ENCODE data around the gene INSIG2.

DNA sequence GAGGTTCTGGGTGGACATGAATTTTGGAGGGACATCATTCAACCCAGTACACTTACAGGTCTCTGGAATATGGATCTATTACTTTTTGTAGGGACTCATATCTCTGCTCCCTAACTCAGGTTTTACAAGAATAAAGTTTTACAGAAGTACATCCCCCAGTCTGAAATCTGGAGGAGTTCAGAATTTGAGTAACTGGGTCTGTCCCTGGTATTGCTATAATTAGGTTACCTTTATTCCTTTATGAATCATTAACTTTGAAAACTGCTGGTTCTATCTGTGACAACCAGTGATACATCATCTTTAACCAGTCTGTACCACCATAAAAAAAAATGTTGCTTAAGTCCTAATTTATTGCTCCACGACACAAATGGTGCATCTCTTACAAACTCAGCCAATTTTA lies 59.9 kb downstream of the INSIG2 start:
- TF ChIP-seq, protein P1, sequence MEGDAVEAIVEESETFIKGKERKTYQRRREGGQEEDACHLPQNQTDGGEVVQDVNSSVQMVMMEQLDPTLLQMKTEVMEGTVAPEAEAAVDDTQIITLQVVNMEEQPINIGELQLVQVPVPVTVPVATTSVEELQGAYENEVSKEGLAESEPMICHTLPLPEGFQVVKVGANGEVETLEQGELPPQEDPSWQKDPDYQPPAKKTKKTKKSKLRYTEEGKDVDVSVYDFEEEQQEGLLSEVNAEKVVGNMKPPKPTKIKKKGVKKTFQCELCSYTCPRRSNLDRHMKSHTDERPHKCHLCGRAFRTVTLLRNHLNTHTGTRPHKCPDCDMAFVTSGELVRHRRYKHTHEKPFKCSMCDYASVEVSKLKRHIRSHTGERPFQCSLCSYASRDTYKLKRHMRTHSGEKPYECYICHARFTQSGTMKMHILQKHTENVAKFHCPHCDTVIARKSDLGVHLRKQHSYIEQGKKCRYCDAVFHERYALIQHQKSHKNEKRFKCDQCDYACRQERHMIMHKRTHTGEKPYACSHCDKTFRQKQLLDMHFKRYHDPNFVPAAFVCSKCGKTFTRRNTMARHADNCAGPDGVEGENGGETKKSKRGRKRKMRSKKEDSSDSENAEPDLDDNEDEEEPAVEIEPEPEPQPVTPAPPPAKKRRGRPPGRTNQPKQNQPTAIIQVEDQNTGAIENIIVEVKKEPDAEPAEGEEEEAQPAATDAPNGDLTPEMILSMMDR (conservative IDR thresholded peaks at IDR 0.05; ENCODE audit: low read depth, low read length), result no peak
- TF ChIP-seq EZH2 (IDR thresholded peaks at IDR 0.05; ENCODE audit: borderline replicate concordance, low read depth, low read length, poor library complexity, severe bottlenecking), result no peak
